GM12801 (cell line): ENCODE data around the gene RAD21L1.

Experiments used
- CTCF ChIP-seq: IDR thresholded peaks from one replicate; pipeline ENCODE4 v1.5.1; 2011; ENCODE audit warnings: control low read depth; ENCODE audit not compliant: insufficient read length; ENCODE audit errors: extremely low read depth

Gene RAD21L1

GRCh38 chr20:1287306-1287705, 61.5 kb downstream of the RAD21L1 start:
- TF ChIP-seq CTCF, result no peak

GRCh38 chr20:1287787-1288569, 62.1 kb downstream of the RAD21L1 start:
- TF ChIP-seq CTCF, result no peak

GRCh38 chr20:1291191-1291741, 65.4 kb downstream of the RAD21L1 start:
- TF ChIP-seq CTCF, result no peak

GRCh38 chr20:1292620-1293019, 66.8 kb downstream of the RAD21L1 start:
- TF ChIP-seq CTCF, result no peak

GRCh38 chr20:1293641-1294379, 68.0 kb downstream of the RAD21L1 start:
- no peak for TF ChIP-seq CTCF

- TF ChIP-seq CTCF, result no peak
Observed at GRCh38 chr20:1294497-1294896, 68.7 kb downstream of the RAD21L1 start.

- no peak for TF ChIP-seq CTCF
Observed at GRCh38 chr20:1295276-1295930, 69.6 kb downstream of the RAD21L1 start.
